GM12878 (cell line): Measurements from ENCODE around the gene VARS1. TPM values are rescaled to one million over a fixed set of nuclear protein-coding genes. Genes with fewer than 3 reads are reported as not detected.
A peak's percentile ranks its signal among the peaks of the same experiment; 100 is the strongest.

ENCODE experiments used
- CEBPB ChIP-seq, 2 experiments: fragments of 150-350 bp in 1 of 2; IDR thresholded peaks; 2 replicates each; pipeline ENCODE4 v1.6.1; 2012 to 2014; ENCODE audit warnings: low read depth in 2 of 2, low read length in 2 of 2, borderline replicate concordance in 1 of 2, inconsistent platforms in 1 of 2
- CHD2 ChIP-seq: IDR thresholded peaks from 2 replicates; pipeline ENCODE4 v1.6.1; 2011; ENCODE audit warnings: low read depth, low read length, improper control_type of control experiment, borderline replicate concordance
- DPF2 ChIP-seq: fragments of 450-650 bp; IDR thresholded peaks from 2 replicates; pipeline ENCODE4 v1.6.1; 2017; ENCODE audit warnings: mild to moderate bottlenecking
- E4F1 ChIP-seq: fragments of 450-650 bp; IDR thresholded peaks from 2 replicates; pipeline ENCODE4 v1.6.1; 2018; ENCODE audit warnings: borderline replicate concordance, mild to moderate bottlenecking; ENCODE audit not compliant: partially characterized antibody
- WRNIP1 ChIP-seq: IDR thresholded peaks from 2 replicates; pipeline ENCODE4 v1.6.1; 2011; ENCODE audit warnings: low read depth, low read length, improper control_type of control experiment, borderline replicate concordance
- ZNF274 ChIP-seq: IDR thresholded peaks from one replicate; pipeline ENCODE4 v1.8.0; 2011; ENCODE audit not compliant: insufficient read length, insufficient read depth
- polyA plus RNA-seq, 11 experiments: library from polyadenylated mRNA; depleted of rRNA in 4 of 11; unstranded in 6 of 11; stranded (reverse) in 5 of 11; fragments of >200 nt; fragmentation: Nextera tagmentation in 4 of 11; fragmentation: Illumina TruSeq in 1 of 11; extraction: Ambion mirVana in 4 of 11; extraction: Trizol in 1 of 11; gene quantifications; 1 replicate in 1 of 11; 2 replicates in 10 of 11; pipeline versions ENCODE4 v1.2.1 to v1.2.3, GENCODE V29; 2011 to 2016; ENCODE audit warnings: inconsistent platforms in 2 of 11, missing spikeins in 2 of 11, low read depth in 1 of 11
- total RNA-seq, 4 experiments: library from RNA; depleted of rRNA in 3 of 4; stranded (reverse); fragments of >200 nt in 3 of 4; fragmentation: Illumina TruSeq in 1 of 4; extraction: Trizol in 1 of 4; gene quantifications; 2 replicates each; pipeline versions ENCODE4 v1.2.1 to v1.2.3, GENCODE V29; 2013 to 2021
- TF ChIP-seq, protein P1 (sequence below): fragments of 450-650 bp; IDR thresholded peaks from 2 replicates; pipeline ENCODE4 v1.6.1; 2017; ENCODE audit warnings: mild to moderate bottlenecking
- TF ChIP-seq, protein P2 (sequence below): IDR thresholded peaks from 2 replicates; pipeline ENCODE4 v1.6.1; 2012; ENCODE audit warnings: low read depth, low read length, improper control_type of control experiment
- TF ChIP-seq, protein P3 (sequence below): IDR thresholded peaks from 2 replicates; pipeline ENCODE4 v1.6.1; 2012; ENCODE audit warnings: low read length, inconsistent platforms
- TF ChIP-seq, protein P4 (sequence below): fragments of 450-650 bp; IDR thresholded peaks from 2 replicates; pipeline ENCODE4 v1.6.1; 2017; ENCODE audit warnings: mild to moderate bottlenecking, low read depth, inconsistent platforms; ENCODE audit not compliant: poor library complexity, severe bottlenecking

The VARS1 gene
- total and polyA plus RNA-seq, 10 of the 15 experiments (the other 5 are each of a cell fraction or from before 2014, with no cell fraction given), result 1.2 to 243 (median 80.7) TPM

GRCh38 chr6:31805939-31806469 is 10.5 kb upstream of the VARS1 start (continued):
- no peak for TF ChIP-seq E4F1
- no peak for TF ChIP-seq ZNF274
- TF ChIP-seq CHD2, result 0 out of 2 replicates have a peak, but pooled peaks have one; percentile 10
- TF ChIP-seq, protein P1, sequence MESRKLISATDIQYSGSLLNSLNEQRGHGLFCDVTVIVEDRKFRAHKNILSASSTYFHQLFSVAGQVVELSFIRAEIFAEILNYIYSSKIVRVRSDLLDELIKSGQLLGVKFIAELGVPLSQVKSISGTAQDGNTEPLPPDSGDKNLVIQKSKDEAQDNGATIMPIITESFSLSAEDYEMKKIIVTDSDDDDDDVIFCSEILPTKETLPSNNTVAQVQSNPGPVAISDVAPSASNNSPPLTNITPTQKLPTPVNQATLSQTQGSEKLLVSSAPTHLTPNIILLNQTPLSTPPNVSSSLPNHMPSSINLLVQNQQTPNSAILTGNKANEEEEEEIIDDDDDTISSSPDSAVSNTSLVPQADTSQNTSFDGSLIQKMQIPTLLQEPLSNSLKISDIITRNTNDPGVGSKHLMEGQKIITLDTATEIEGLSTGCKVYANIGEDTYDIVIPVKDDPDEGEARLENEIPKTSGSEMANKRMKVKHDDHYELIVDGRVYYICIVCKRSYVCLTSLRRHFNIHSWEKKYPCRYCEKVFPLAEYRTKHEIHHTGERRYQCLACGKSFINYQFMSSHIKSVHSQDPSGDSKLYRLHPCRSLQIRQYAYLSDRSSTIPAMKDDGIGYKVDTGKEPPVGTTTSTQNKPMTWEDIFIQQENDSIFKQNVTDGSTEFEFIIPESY, result no peak
- TF ChIP-seq CEBPB (IDR thresholded peaks at IDR 0.05; ENCODE audit: borderline replicate concordance in 1 of 2, low read depth in 2 of 2, low read length in 2 of 2), result no peak
- TF ChIP-seq, protein P2, sequence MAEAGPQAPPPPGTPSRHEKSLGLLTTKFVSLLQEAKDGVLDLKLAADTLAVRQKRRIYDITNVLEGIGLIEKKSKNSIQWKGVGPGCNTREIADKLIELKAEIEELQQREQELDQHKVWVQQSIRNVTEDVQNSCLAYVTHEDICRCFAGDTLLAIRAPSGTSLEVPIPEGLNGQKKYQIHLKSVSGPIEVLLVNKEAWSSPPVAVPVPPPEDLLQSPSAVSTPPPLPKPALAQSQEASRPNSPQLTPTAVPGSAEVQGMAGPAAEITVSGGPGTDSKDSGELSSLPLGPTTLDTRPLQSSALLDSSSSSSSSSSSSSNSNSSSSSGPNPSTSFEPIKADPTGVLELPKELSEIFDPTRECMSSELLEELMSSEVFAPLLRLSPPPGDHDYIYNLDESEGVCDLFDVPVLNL, result no peak
- TF ChIP-seq, protein P3, sequence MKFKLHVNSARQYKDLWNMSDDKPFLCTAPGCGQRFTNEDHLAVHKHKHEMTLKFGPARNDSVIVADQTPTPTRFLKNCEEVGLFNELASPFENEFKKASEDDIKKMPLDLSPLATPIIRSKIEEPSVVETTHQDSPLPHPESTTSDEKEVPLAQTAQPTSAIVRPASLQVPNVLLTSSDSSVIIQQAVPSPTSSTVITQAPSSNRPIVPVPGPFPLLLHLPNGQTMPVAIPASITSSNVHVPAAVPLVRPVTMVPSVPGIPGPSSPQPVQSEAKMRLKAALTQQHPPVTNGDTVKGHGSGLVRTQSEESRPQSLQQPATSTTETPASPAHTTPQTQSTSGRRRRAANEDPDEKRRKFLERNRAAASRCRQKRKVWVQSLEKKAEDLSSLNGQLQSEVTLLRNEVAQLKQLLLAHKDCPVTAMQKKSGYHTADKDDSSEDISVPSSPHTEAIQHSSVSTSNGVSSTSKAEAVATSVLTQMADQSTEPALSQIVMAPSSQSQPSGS, result no peak
- TF ChIP-seq, protein P4, sequence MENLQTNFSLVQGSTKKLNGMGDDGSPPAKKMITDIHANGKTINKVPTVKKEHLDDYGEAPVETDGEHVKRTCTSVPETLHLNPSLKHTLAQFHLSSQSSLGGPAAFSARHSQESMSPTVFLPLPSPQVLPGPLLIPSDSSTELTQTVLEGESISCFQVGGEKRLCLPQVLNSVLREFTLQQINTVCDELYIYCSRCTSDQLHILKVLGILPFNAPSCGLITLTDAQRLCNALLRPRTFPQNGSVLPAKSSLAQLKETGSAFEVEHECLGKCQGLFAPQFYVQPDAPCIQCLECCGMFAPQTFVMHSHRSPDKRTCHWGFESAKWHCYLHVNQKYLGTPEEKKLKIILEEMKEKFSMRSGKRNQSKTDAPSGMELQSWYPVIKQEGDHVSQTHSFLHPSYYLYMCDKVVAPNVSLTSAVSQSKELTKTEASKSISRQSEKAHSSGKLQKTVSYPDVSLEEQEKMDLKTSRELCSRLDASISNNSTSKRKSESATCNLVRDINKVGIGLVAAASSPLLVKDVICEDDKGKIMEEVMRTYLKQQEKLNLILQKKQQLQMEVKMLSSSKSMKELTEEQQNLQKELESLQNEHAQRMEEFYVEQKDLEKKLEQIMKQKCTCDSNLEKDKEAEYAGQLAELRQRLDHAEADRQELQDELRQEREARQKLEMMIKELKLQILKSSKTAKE, result no peak
- TF ChIP-seq WRNIP1, result 0 out of 2 replicates have a peak, but pooled peaks have one; percentile 27
- 0 out of 2 replicates have a peak, but pooled peaks have one; percentile 1 for TF ChIP-seq DPF2
